ENCODE results near the gene APOL4.
A peak's percentile ranks its signal among the peaks of the same experiment; 100 is the strongest.
"Not testable (repeated sequence)": the region's sequence is repeated elsewhere in the genome, so short reads cannot be mapped to it uniquely, and the experiment has no call there.

The APOL4 gene

GRCh38 chr22:36180928-36181327 is 20.7 kb downstream of the APOL4 start:
- no peak for DNase-seq

GRCh38 chr22:36180038-36180880 is 21.4 kb downstream of the APOL4 start:
- DNase-seq = no peak

- no peak for DNase-seq
Measured at GRCh38 chr22:36177160-36177559, 24.4 kb downstream of the APOL4 start.

GRCh38 chr22:36175892-36176291 is 25.7 kb downstream of the APOL4 start:
- DNase-seq = no peak

- DNase-seq = no peak
Measured at GRCh38 chr22:36171941-36172340, 29.7 kb downstream of the APOL4 start.

- no peak for DNase-seq
Measured at GRCh38 chr22:36166518-36167220, 34.9 kb downstream of the APOL4 start.

- no peak for DNase-seq
Measured at GRCh38 chr22:36166086-36166485, 35.5 kb downstream of the APOL4 start.

- no peak for DNase-seq
Measured at GRCh38 chr22:36165141-36165540, 36.5 kb downstream of the APOL4 start.

- no peak for DNase-seq
Measured at GRCh38 chr22:36164621-36165020, 37.0 kb downstream of the APOL4 start.

GRCh38 chr22:36163497-36163896 is 38.1 kb downstream of the APOL4 start:
- no peak for DNase-seq

GRCh38 chr22:36162127-36163034 is 39.2 kb downstream of the APOL4 start:
- no peak for DNase-seq

- DNase-seq = not testable (repeated sequence)
Measured at GRCh38 chr22:36161793-36162126, 39.8 kb downstream of the APOL4 start.

GRCh38 chr22:36160499-36160942 is 41.1 kb downstream of the APOL4 start, which contains the start of gene APOL3:
APOL3 (minus strand) TSS chr22:36160755; CDS start chr22:36149055, 11,700 bp downstream.
- no peak for DNase-seq

GRCh38 chr22:36156515-36157419 is 44.8 kb downstream of the APOL4 start:
- peak; percentile 36 for DNase-seq

- DNase-seq = no peak
Measured at GRCh38 chr22:36156119-36156514, 45.5 kb downstream of the APOL4 start.

GRCh38 chr22:36155702-36156101 is 45.9 kb downstream of the APOL4 start:
- DNase-seq = no peak

GRCh38 chr22:36154423-36154945 is 47.1 kb downstream of the APOL4 start:
- DNase-seq = no peak

GRCh38 chr22:36153501-36154422 is 47.8 kb downstream of the APOL4 start:
- no peak for DNase-seq

GRCh38 chr22:36152821-36153220 is 48.8 kb downstream of the APOL4 start:
- DNase-seq = not testable (repeated sequence)

GRCh38 chr22:36152088-36152487 is 49.5 kb downstream of the APOL4 start:
- DNase-seq = no peak

Measured in T1000 (cell line).